IMR-90 (cell line): ENCODE data around the gene ETHE1. TPM values are rescaled to one million over a fixed set of nuclear protein-coding genes. Genes with fewer than 3 reads are reported as not detected.

Source experiments
- ATAC-seq: fragments of 200-7000 bp; cut with Tn5 transposase; 2 replicates; pipeline ENCODE4 v1.9.1; 2020; ENCODE audit warnings: low read depth, mild to moderate bottlenecking, moderate library complexity
- BruUV-seq: library from RNA; stranded (reverse); fragments of 400-500 nt; replicated peaks from 2 replicates; lab custom pipeline; 2021; lab: Mats Ljungman, UMichigan
- CTCF ChIA-PET: fragments of 300-600 bp; formaldehyde crosslinking; extraction: SDS; loops from one replicate; lab custom pipeline; 2021; ENCODE audit warnings: antibody characterized with exemption; lab: Yijun Ruan, JAX
- POLR2A ChIA-PET: fragments of 300-600 bp; sonication (Branson Sonifier 250); formaldehyde crosslinking; loops from one replicate; lab custom pipeline; 2022; ENCODE audit warnings: antibody characterized with exemption; ENCODE audit not compliant: unreplicated experiment; lab: Charles Lee
- DNase-seq: peaks from one replicate; pipeline ENCODE4 v3.0.0; 2013
- H2AFZ ChIP-seq: replicated peaks from 2 replicates; pipeline ENCODE3; 2013; ENCODE audit warnings: low read length, mild to moderate bottlenecking; ENCODE audit not compliant: poor library complexity
- H2AK5ac ChIP-seq: 2 replicates; pipeline ENCODE4 v1.6.1; 2013; ENCODE audit warnings: low read depth, low read length, inconsistent platforms
- H2AK9ac ChIP-seq: replicated peaks from 2 replicates; pipeline ENCODE3; 2013; ENCODE audit warnings: mild to moderate bottlenecking, low read depth, low read length, moderate library complexity; ENCODE audit not compliant: poor library complexity
- H2BK120ac ChIP-seq: 2 replicates; pipeline ENCODE4 v1.6.1; 2013; ENCODE audit warnings: low read depth, low read length, inconsistent platforms
- H2BK15ac ChIP-seq: 3 replicates; pipeline ENCODE4 v1.6.1; 2013; ENCODE audit warnings: low read depth, low read length, inconsistent platforms
- H2BK20ac ChIP-seq: 2 replicates; pipeline ENCODE4 v1.6.1; 2013; ENCODE audit warnings: low read depth, mild to moderate bottlenecking, inconsistent platforms, low read length, moderate library complexity
- H2BK5ac ChIP-seq: 2 replicates; pipeline ENCODE4 v1.6.1; 2013; ENCODE audit warnings: mild to moderate bottlenecking, low read depth, low read length, inconsistent platforms; ENCODE audit not compliant: poor library complexity, severe bottlenecking
- H3K14ac ChIP-seq: replicated peaks from 2 replicates; pipeline ENCODE4 v1.6.1; 2013; ENCODE audit warnings: low read depth, low read length, inconsistent platforms
- H3K18ac ChIP-seq: 2 replicates; pipeline ENCODE4 v1.6.1; 2013; ENCODE audit warnings: low read depth, low read length, control low read depth
- H3K23ac ChIP-seq: 2 replicates; pipeline ENCODE4 v1.6.1; 2013; ENCODE audit warnings: low read depth, low read length, inconsistent platforms
- H3K27ac ChIP-seq: 2 replicates; pipeline ENCODE4 v1.5.1; 2013; ENCODE audit warnings: mild to moderate bottlenecking, control low read depth, low read length; ENCODE audit not compliant: insufficient read depth
- H3K27me3 ChIP-seq: 2 replicates; pipeline ENCODE4 v1.6.1; 2013; ENCODE audit warnings: low read length; ENCODE audit not compliant: control insufficient read depth, insufficient read depth
- H3K36me3 ChIP-seq: 2 replicates; pipeline ENCODE4 v1.6.1; 2013; ENCODE audit warnings: low read length, mixed read lengths; ENCODE audit not compliant: control insufficient read depth, insufficient read depth
- H3K4ac ChIP-seq: 2 replicates; pipeline ENCODE4 v1.6.1; 2013; ENCODE audit warnings: low read depth, low read length, inconsistent platforms
- H3K4me1 ChIP-seq: 2 replicates; pipeline ENCODE4 v1.6.1; 2013; ENCODE audit warnings: low read length, mixed read lengths; ENCODE audit not compliant: control insufficient read depth, insufficient read depth
- H3K4me2 ChIP-seq: 2 replicates; pipeline ENCODE4 v1.6.1; 2013; ENCODE audit warnings: low read depth, mild to moderate bottlenecking, control low read depth, low read length, moderate library complexity
- H3K4me3 ChIP-seq: 2 replicates; pipeline ENCODE4 v1.5.1; 2013; ENCODE audit warnings: low read depth, mild to moderate bottlenecking, control low read depth, low read length, moderate library complexity; ENCODE audit not compliant: insufficient read depth
- H3K56ac ChIP-seq: 2 replicates; pipeline ENCODE4 v1.6.1; 2013; ENCODE audit warnings: low read length, inconsistent platforms; ENCODE audit not compliant: insufficient read depth; ENCODE audit errors: extremely low read depth
- H3K79me1 ChIP-seq, 2 experiments: 2 replicates each; pipeline ENCODE4 v1.6.1; 2013; ENCODE audit warnings: low read length in 2 of 2, inconsistent platforms in 1 of 2, low read depth in 1 of 2
- H3K9ac ChIP-seq: 2 replicates; pipeline ENCODE4 v1.6.1; 2013; ENCODE audit warnings: low read depth, low read length, control low read depth
- H3K9me1 ChIP-seq: 2 replicates; pipeline ENCODE4 v1.6.1; 2013; ENCODE audit warnings: low read length, inconsistent platforms; ENCODE audit not compliant: insufficient read depth
- H3K9me3 ChIP-seq: 2 replicates; pipeline ENCODE4 v1.6.1; 2013; ENCODE audit warnings: low read length; ENCODE audit not compliant: control insufficient read depth, insufficient read depth
- H4K20me1 ChIP-seq: 2 replicates; pipeline ENCODE4 v1.6.1; 2013; ENCODE audit warnings: low read length, inconsistent platforms; ENCODE audit not compliant: insufficient read depth
- H4K5ac ChIP-seq: 2 replicates; pipeline ENCODE4 v1.6.1; 2013; ENCODE audit warnings: mild to moderate bottlenecking, low read depth, low read length, control low read depth
- H4K8ac ChIP-seq, 2 experiments: 2 replicates each; pipeline ENCODE4 v1.6.1; 2013; ENCODE audit warnings: low read depth in 2 of 2, low read length in 2 of 2, control low read depth in 1 of 2, inconsistent platforms in 1 of 2
- H4K91ac ChIP-seq: 2 replicates; pipeline ENCODE4 v1.6.1; 2013; ENCODE audit warnings: low read depth, low read length, inconsistent platforms; ENCODE audit not compliant: insufficient read depth
- BHLHE40 ChIP-seq: fragments of 150-350 bp; IDR thresholded peaks from 2 replicates; pipeline ENCODE4 v1.6.1; 2016; ENCODE audit warnings: mild to moderate bottlenecking, low read depth, low read length
- CEBPB ChIP-seq: IDR thresholded peaks from 2 replicates; pipeline ENCODE4 v1.6.1; 2012; ENCODE audit warnings: low read depth, low read length, improper control_type of control experiment
- CHD1 ChIP-seq: IDR thresholded peaks from 2 replicates; pipeline ENCODE4 v1.6.1; 2012; ENCODE audit warnings: low read depth, low read length, improper control_type of control experiment
- FOS ChIP-seq: fragments of 150-350 bp; IDR thresholded peaks from 2 replicates; pipeline ENCODE4 v1.6.1; 2016; ENCODE audit warnings: low read depth, low read length
- MAFK ChIP-seq: IDR thresholded peaks from 2 replicates; pipeline ENCODE4 v1.6.1; 2012; ENCODE audit warnings: low read depth, low read length, improper control_type of control experiment
- MAZ ChIP-seq: IDR thresholded peaks from 2 replicates; pipeline ENCODE4 v1.6.1; 2012; ENCODE audit warnings: low read depth, mild to moderate bottlenecking, low read length, improper control_type of control experiment, moderate library complexity, borderline replicate concordance
- MXI1 ChIP-seq: IDR thresholded peaks from 2 replicates; pipeline ENCODE4 v1.6.1; 2012; ENCODE audit warnings: low read depth, mild to moderate bottlenecking, low read length, moderate library complexity, borderline replicate concordance
- NFE2L2 ChIP-seq: fragments of 150-350 bp; IDR thresholded peaks from 2 replicates; pipeline ENCODE4 v1.6.1; 2016; ENCODE audit warnings: low read depth, mild to moderate bottlenecking, low read length
- POLR2A ChIP-seq: IDR thresholded peaks from 2 replicates; pipeline ENCODE4 v1.6.1; 2012; ENCODE audit warnings: mild to moderate bottlenecking, low read depth, low read length
- RAD21 ChIP-seq: IDR thresholded peaks from 2 replicates; pipeline ENCODE4 v1.6.1; 2012; ENCODE audit warnings: low read length, improper control_type of control experiment
- RCOR1 ChIP-seq: IDR thresholded peaks from 2 replicates; pipeline ENCODE4 v1.6.1; 2012; ENCODE audit warnings: mild to moderate bottlenecking, low read length, improper control_type of control experiment; ENCODE audit not compliant: insufficient replicate concordance
- RFX5 ChIP-seq: IDR thresholded peaks from 2 replicates; pipeline ENCODE4 v1.8.0; 2012; ENCODE audit warnings: low read depth, mild to moderate bottlenecking, low read length, moderate library complexity
- SMC3 ChIP-seq: fragments of 150-350 bp; IDR thresholded peaks from 2 replicates; pipeline ENCODE4 v1.6.1; 2016; ENCODE audit warnings: low read depth, mild to moderate bottlenecking, antibody characterized with exemption, low read length, moderate library complexity
- WGBS, 2 experiments: methylation state at CpG; one replicate each; pipeline versions ENCODE4 v1.1.5 to v1.1.7; 2013; ENCODE audit warnings: missing lambda C conversion rate in 2 of 2; ENCODE audit not compliant: insufficient read length in 1 of 2; ENCODE audit errors: extremely low coverage in 2 of 2; 5-methylcytosine and 5-hydroxymethylcytosine counted together
- dilution Hi-C: fragments of 300-500 bp; cut with HindIII; formaldehyde crosslinking; loops from one replicate; pipeline ENCODE4 v1.14.3; 2018; ENCODE audit warnings: low sequenced_read_pairs; ENCODE audit not compliant: unreplicated experiment
- in situ Hi-C: fragments of 300-500 bp; cut with MboI; formaldehyde crosslinking; loops from 3 replicates; pipeline ENCODE4 v1.14.3; 2019; ENCODE audit warnings: low sequenced_read_pairs, inconsistent platforms, mixed read lengths
- intact Hi-C: fragments of 100-400 bp; cut with micrococcal nuclease; formaldehyde crosslinking; loops from 2 replicates; pipeline ENCODE4 v1.10.0; 2022
- polyA plus RNA-seq, 3 experiments: library from polyadenylated mRNA; depleted of rRNA; stranded (reverse); fragments of >200 nt; gene quantifications; 2 replicates each; pipeline ENCODE4 v1.2.3, GENCODE V29; 2012; ENCODE audit warnings: low replicate concordance in 1 of 3
- total RNA-seq: library from RNA; depleted of rRNA; stranded (reverse); fragments of >200 nt; gene quantifications from 2 replicates; pipeline ENCODE4 v1.2.3, GENCODE V29; 2012
- TF ChIP-seq, protein P1 (sequence below): fragments of 150-350 bp; IDR thresholded peaks from 2 replicates; pipeline ENCODE4 v1.6.1; 2016; ENCODE audit warnings: low read depth, mild to moderate bottlenecking, low read length, moderate library complexity, borderline replicate concordance
- TF ChIP-seq, protein P2 (sequence below): fragments of 150-350 bp; IDR thresholded peaks from 2 replicates; pipeline ENCODE4 v1.6.1; 2017; ENCODE audit warnings: mild to moderate bottlenecking, antibody characterized with exemption, low read length, low read depth
- TF ChIP-seq, protein P3 (sequence below): conservative IDR thresholded peaks from 2 replicates; pipeline ENCODE4 v1.5.1; 2012; ENCODE audit warnings: mild to moderate bottlenecking, low read depth, low read length, improper control_type of control experiment

ETHE1 gene
- total and polyA plus RNA-seq, 2 of the 4 experiments (the other 2 are of a cell fraction), result 161 to 233 TPM

DNA sequence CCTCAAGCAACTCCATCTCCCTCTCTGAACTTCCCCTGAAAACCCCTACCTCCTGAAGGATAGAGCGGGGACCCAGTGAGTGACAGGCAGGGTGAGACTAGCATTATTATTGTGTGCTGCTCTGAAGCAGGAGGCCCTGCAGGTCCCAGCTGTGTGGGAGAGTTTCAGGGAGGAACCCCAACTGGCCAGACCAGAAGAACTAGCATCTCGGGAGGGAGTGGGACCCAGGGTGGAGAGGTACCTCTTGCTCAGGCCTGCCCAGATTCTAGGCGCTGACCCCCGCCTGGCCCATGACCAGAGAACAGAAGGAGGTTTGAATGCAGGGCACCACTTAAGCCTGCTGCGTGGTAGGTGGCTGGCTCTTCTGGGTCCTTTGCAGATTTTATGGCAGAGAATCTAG, 55.9 kb downstream of the ETHE1 start:
- no peak for TF ChIP-seq POLR2A
- TF ChIP-seq, protein P1, sequence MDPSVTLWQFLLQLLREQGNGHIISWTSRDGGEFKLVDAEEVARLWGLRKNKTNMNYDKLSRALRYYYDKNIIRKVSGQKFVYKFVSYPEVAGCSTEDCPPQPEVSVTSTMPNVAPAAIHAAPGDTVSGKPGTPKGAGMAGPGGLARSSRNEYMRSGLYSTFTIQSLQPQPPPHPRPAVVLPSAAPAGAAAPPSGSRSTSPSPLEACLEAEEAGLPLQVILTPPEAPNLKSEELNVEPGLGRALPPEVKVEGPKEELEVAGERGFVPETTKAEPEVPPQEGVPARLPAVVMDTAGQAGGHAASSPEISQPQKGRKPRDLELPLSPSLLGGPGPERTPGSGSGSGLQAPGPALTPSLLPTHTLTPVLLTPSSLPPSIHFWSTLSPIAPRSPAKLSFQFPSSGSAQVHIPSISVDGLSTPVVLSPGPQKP, result no peak
- TF ChIP-seq MAZ, result no peak
- no peak for TF ChIP-seq BHLHE40
- no peak for TF ChIP-seq CHD1
- TF ChIP-seq RCOR1, result no peak
- TF ChIP-seq MXI1, result no peak
- no peak for TF ChIP-seq SMC3
- no peak for TF ChIP-seq CEBPB
- no peak for TF ChIP-seq RAD21
- TF ChIP-seq RFX5, result no peak
- no peak for TF ChIP-seq MAFK
- TF ChIP-seq, protein P2, sequence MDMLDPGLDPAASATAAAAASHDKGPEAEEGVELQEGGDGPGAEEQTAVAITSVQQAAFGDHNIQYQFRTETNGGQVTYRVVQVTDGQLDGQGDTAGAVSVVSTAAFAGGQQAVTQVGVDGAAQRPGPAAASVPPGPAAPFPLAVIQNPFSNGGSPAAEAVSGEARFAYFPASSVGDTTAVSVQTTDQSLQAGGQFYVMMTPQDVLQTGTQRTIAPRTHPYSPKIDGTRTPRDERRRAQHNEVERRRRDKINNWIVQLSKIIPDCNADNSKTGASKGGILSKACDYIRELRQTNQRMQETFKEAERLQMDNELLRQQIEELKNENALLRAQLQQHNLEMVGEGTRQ, result no peak
- TF ChIP-seq FOS, result no peak
- no peak for TF ChIP-seq NFE2L2
- TF ChIP-seq, protein P3, sequence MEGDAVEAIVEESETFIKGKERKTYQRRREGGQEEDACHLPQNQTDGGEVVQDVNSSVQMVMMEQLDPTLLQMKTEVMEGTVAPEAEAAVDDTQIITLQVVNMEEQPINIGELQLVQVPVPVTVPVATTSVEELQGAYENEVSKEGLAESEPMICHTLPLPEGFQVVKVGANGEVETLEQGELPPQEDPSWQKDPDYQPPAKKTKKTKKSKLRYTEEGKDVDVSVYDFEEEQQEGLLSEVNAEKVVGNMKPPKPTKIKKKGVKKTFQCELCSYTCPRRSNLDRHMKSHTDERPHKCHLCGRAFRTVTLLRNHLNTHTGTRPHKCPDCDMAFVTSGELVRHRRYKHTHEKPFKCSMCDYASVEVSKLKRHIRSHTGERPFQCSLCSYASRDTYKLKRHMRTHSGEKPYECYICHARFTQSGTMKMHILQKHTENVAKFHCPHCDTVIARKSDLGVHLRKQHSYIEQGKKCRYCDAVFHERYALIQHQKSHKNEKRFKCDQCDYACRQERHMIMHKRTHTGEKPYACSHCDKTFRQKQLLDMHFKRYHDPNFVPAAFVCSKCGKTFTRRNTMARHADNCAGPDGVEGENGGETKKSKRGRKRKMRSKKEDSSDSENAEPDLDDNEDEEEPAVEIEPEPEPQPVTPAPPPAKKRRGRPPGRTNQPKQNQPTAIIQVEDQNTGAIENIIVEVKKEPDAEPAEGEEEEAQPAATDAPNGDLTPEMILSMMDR, result no peak
- Histone ChIP-seq H2BK5ac (no peak overlapping the region), H2AK5ac (peak overlapping the region; percentile 70), H3K4ac (peak overlapping the region; percentile 46; the same call in 1 of the 2 replicates), H3K9me1 (peaks cover 4% of the 10 kb centered on the region), H3K27ac (no peak overlapping the region), H2BK15ac (peak overlapping the region; percentile 14; the same call in 1 of the 3 replicates), H3K23ac (no peak overlapping the region), H3K4me3 (no peak overlapping the region), H3K9me3 (no peaks in the 10 kb centered on the region), H3K14ac (peak overlapping the region; percentile 71; the same call in 1 of the 2 replicates), H3K56ac (no peak overlapping the region), H3K27me3 (no peaks in the 10 kb centered on the region), H2AFZ (no peak overlapping the region), H3K36me3 (no peaks in the 10 kb centered on the region), H4K8ac (peak overlapping the region in 1 of 2 experiments; percentile 28; a peak in 1 of 4 replicates), H4K5ac (no peak overlapping the region), H2BK120ac (peak overlapping the region; percentile 62), H3K4me1 (peaks cover 20% of the 10 kb centered on the region), H2BK20ac (peak overlapping the region; percentile 62; the same call in 1 of the 2 replicates), H3K9ac (no peak overlapping the region), H3K79me1 (no peaks in the 10 kb centered on the region; a peak in 1 of 4 replicates), H3K4me2 (no peak overlapping the region), H4K20me1 (no peaks in the 10 kb centered on the region), H4K91ac (peak overlapping the region; percentile 54), H2AK9ac (peak overlapping the region; percentile 13), H3K18ac (no peak overlapping the region)
- CTCF ChIA-PET, result no interaction called here
- intact Hi-C loops, result no loop called here
- 95% methylated on average over 3 of the region's 5 CpGs; no CpG with 5 or more reads in 1 of the 2 experiments for WGBS, 2 experiments
- ATAC-seq, result no peak
- dilution Hi-C loops, result no loop called here
- no TSS peak for BruUV-seq
- POLR2A ChIA-PET, result no interaction called here
- DNase-seq, result no peak
- in situ Hi-C loops, result no loop called here
